ENCODE results near the gene LRP2. TPM values are rescaled to one million over a fixed set of nuclear protein-coding genes. Genes with fewer than 3 reads are reported as not detected.

Gene LRP2
- total and polyA plus RNA-seq, 2 experiments from 2014 or later = 8.1 to 38.3 TPM

DNA sequence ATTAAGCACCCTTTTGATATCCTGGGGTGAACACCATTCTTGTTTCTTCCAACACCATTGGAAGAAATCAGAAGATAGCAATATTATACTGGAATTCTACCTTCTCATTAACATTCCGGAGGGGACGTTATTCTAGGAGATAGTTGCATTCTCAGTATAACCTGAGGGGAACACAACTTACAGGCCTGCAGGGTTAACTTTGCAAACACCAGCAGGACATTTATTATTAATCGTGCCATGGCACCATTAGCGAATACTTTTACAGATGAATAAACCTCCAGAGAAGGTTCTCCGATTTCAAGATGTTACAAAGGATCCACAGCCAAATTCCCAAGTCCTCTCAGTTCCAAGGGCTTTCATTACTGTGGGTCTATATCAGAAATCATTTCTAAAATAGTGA is 184.0 kb downstream of the LRP2 start:
- no peak overlapping the region for H3K4me2 ChIP-seq
- no peak for DNase-seq (ENCODE audit: low spot score)
- no peaks in the 10 kb centered on the region for H3K79me2 ChIP-seq
- H3K27ac ChIP-seq = no peak overlapping the region
- H3K9me2 ChIP-seq (replicated peaks; ENCODE audit: insufficient read depth) = no peaks in the 10 kb centered on the region
- H3K4me1 ChIP-seq (ENCODE audit: insufficient read depth) = no peaks in the 10 kb centered on the region
- H3K36me3 ChIP-seq (replicated peaks; ENCODE audit: insufficient read depth, low read depth) = no peaks in the 10 kb centered on the region
- TF ChIP-seq, protein P1, sequence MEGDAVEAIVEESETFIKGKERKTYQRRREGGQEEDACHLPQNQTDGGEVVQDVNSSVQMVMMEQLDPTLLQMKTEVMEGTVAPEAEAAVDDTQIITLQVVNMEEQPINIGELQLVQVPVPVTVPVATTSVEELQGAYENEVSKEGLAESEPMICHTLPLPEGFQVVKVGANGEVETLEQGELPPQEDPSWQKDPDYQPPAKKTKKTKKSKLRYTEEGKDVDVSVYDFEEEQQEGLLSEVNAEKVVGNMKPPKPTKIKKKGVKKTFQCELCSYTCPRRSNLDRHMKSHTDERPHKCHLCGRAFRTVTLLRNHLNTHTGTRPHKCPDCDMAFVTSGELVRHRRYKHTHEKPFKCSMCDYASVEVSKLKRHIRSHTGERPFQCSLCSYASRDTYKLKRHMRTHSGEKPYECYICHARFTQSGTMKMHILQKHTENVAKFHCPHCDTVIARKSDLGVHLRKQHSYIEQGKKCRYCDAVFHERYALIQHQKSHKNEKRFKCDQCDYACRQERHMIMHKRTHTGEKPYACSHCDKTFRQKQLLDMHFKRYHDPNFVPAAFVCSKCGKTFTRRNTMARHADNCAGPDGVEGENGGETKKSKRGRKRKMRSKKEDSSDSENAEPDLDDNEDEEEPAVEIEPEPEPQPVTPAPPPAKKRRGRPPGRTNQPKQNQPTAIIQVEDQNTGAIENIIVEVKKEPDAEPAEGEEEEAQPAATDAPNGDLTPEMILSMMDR (IDR thresholded peaks at IDR 0.05; ENCODE audit: poor library complexity) = no peak
- TF ChIP-seq EZH2 (IDR thresholded peaks at IDR 0.05; ENCODE audit: borderline replicate concordance) = no peak
- no peak for TF ChIP-seq EZH2phosphoT487 (IDR thresholded peaks at IDR 0.05; ENCODE audit: low read depth, severe bottlenecking, unreplicated experiment)
- no peaks in the 10 kb centered on the region for H4K20me1 ChIP-seq (ENCODE audit: insufficient read depth, poor library complexity, severe bottlenecking)
- no peaks in the 10 kb centered on the region for H3K9me3 ChIP-seq (ENCODE audit: low read depth)
- 77% methylated on average over 5 of the region's 5 CpGs for WGBS (ENCODE audit: low lambda C conversion rate, missing lambda C conversion rate)
- no peaks in the 10 kb centered on the region for H3K27me3 ChIP-seq
- H2AFZ ChIP-seq = no peak overlapping the region
- H3K4me3 ChIP-seq = no peak overlapping the region

DNA sequence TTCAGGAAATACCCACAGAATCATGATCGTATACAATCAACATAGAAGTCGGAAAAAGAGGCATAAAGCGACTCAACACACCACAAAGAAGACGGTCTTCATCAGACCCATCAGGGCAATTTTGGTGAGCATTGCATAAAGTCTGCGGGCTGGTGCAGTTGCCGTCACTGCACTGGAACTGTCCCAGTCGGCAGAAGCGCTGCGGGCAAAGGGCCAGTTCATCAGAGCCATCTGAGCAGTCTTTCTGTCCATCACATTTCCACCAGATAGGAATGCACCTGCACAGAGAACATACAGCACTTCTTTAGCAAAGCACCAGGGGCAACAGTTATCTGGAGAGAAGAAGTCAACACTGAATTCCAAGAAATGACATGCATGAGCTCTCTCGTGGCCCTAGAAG is 187.2 kb downstream of the LRP2 start:
- Histone ChIP-seq H3K9me2 (replicated peaks; ENCODE audit: insufficient read depth) (no peaks in the 10 kb centered on the region), H2AFZ (no peak overlapping the region), H3K36me3 (replicated peaks; ENCODE audit: insufficient read depth, low read depth) (no peaks in the 10 kb centered on the region), H3K27ac (no peak overlapping the region), H4K20me1 (ENCODE audit: insufficient read depth, poor library complexity, severe bottlenecking) (no peaks in the 10 kb centered on the region), H3K4me1 (ENCODE audit: insufficient read depth) (no peaks in the 10 kb centered on the region), H3K27me3 (no peaks in the 10 kb centered on the region), H3K79me2 (no peaks in the 10 kb centered on the region), H3K4me3 (no peak overlapping the region), H3K4me2 (no peak overlapping the region), H3K9me3 (ENCODE audit: low read depth) (no peaks in the 10 kb centered on the region)
- TF ChIP-seq EZH2phosphoT487 (IDR thresholded peaks at IDR 0.05; ENCODE audit: low read depth, severe bottlenecking, unreplicated experiment) (no peak), EZH2 (IDR thresholded peaks at IDR 0.05; ENCODE audit: borderline replicate concordance) (no peak)
- TF ChIP-seq, protein P1 (IDR thresholded peaks at IDR 0.05; ENCODE audit: poor library complexity) = no peak
- DNase-seq (ENCODE audit: low spot score) = no peak
- 95% methylated on average over 10 of the region's 10 CpGs for WGBS (ENCODE audit: low lambda C conversion rate, missing lambda C conversion rate)

DNA sequence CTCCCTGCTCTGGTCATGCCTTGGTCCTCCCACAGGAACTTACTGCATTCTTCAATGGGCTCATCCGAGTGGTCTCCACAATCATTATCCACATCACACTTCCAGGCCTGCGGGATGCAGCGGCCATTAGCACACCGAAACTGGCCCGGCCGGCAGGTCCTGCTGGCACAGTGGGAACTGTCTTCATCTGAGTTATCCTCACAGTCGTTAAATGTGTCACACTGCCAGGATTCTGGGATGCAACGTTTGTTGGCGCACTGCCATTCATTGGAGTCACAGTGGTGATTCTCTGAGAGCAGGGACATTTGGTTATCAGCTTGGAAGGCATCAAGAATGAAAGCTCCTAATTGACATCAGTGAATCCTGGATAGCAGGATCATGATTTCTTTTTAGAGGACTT is 188.5 kb downstream of the LRP2 start:
- WGBS (ENCODE audit: low lambda C conversion rate, missing lambda C conversion rate) = 89% methylated on average over 9 of the region's 9 CpGs
- H4K20me1 ChIP-seq (ENCODE audit: insufficient read depth, poor library complexity, severe bottlenecking) = no peaks in the 10 kb centered on the region
- H3K4me3 ChIP-seq = no peak overlapping the region
- H2AFZ ChIP-seq = no peak overlapping the region
- H3K27me3 ChIP-seq = no peaks in the 10 kb centered on the region
- no peak for DNase-seq (ENCODE audit: low spot score)
- H3K79me2 ChIP-seq = no peaks in the 10 kb centered on the region
- no peaks in the 10 kb centered on the region for H3K9me2 ChIP-seq (replicated peaks; ENCODE audit: insufficient read depth)
- H3K36me3 ChIP-seq (replicated peaks; ENCODE audit: insufficient read depth, low read depth) = no peaks in the 10 kb centered on the region
- H3K4me1 ChIP-seq (ENCODE audit: insufficient read depth) = no peaks in the 10 kb centered on the region
- no peaks in the 10 kb centered on the region for H3K9me3 ChIP-seq (ENCODE audit: low read depth)
- no peak overlapping the region for H3K4me2 ChIP-seq
- TF ChIP-seq EZH2 (IDR thresholded peaks at IDR 0.05; ENCODE audit: borderline replicate concordance) (no peak), EZH2phosphoT487 (IDR thresholded peaks at IDR 0.05; ENCODE audit: low read depth, severe bottlenecking, unreplicated experiment) (no peak)
- TF ChIP-seq, protein P1 (IDR thresholded peaks at IDR 0.05; ENCODE audit: poor library complexity) = no peak
- no peak overlapping the region for H3K27ac ChIP-seq

DNA sequence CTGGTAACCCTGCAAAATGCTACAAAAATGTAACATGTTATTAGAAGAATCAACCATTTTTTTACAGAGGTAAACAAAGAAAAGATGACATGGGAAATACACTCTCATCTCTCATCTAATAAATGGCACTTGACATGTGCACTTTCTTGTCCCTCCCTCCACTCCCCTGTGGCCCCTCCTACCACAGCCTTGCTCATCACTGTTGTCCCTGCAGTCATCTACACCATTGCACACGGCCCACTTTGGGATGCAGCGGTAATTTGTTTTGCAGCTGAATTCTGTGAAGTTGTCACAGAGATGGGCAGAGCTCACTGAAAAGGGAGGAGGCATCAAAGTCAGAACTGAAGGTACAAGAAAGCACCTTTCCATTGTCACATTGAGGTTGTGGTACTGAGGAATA is 189.4 kb downstream of the LRP2 start:
- Histone ChIP-seq H3K27ac (no peak overlapping the region), H3K27me3 (no peaks in the 10 kb centered on the region), H3K9me3 (ENCODE audit: low read depth) (no peaks in the 10 kb centered on the region), H3K9me2 (replicated peaks; ENCODE audit: insufficient read depth) (no peaks in the 10 kb centered on the region), H3K36me3 (replicated peaks; ENCODE audit: insufficient read depth, low read depth) (no peaks in the 10 kb centered on the region), H3K4me1 (ENCODE audit: insufficient read depth) (no peaks in the 10 kb centered on the region), H2AFZ (no peak overlapping the region), H3K4me2 (no peak overlapping the region), H4K20me1 (ENCODE audit: insufficient read depth, poor library complexity, severe bottlenecking) (no peaks in the 10 kb centered on the region), H3K79me2 (no peaks in the 10 kb centered on the region), H3K4me3 (no peak overlapping the region)
- TF ChIP-seq EZH2phosphoT487 (IDR thresholded peaks at IDR 0.05; ENCODE audit: low read depth, severe bottlenecking, unreplicated experiment) = no peak
- TF ChIP-seq, protein P1 (IDR thresholded peaks at IDR 0.05; ENCODE audit: poor library complexity) = no peak
- TF ChIP-seq EZH2 (IDR thresholded peaks at IDR 0.05; ENCODE audit: borderline replicate concordance) = no peak
- WGBS (ENCODE audit: low lambda C conversion rate, missing lambda C conversion rate) = 90% methylated on average over 2 of the region's 2 CpGs
- DNase-seq (ENCODE audit: low spot score) = no peak

Measured in hepatocyte (in vitro differentiated cells).